OCI-LY3 (cell line): ENCODE results near the gene PUDP.

ENCODE experiments used
- EZH2phosphoT487 ChIP-seq: fragments of 200-600 bp; shearing (Covaris generic); IDR thresholded peaks from 2 replicates; pipeline ENCODE4 v1.6.1; 2018; ENCODE audit warnings: antibody characterized with exemption, mixed run types, low read depth
- TF ChIP-seq, protein P1 (sequence below): fragments of 200-600, 300-600 bp; sonication (generic); IDR thresholded peaks from 2 replicates; pipeline ENCODE4 v1.5.1; 2014; ENCODE audit warnings: antibody characterized with exemption, low read length, low read depth

GRCh38 chrX:7147413-7147977 is 458 bp downstream of the PUDP start, which contains the start of gene STS:
- TF ChIP-seq, protein P1, sequence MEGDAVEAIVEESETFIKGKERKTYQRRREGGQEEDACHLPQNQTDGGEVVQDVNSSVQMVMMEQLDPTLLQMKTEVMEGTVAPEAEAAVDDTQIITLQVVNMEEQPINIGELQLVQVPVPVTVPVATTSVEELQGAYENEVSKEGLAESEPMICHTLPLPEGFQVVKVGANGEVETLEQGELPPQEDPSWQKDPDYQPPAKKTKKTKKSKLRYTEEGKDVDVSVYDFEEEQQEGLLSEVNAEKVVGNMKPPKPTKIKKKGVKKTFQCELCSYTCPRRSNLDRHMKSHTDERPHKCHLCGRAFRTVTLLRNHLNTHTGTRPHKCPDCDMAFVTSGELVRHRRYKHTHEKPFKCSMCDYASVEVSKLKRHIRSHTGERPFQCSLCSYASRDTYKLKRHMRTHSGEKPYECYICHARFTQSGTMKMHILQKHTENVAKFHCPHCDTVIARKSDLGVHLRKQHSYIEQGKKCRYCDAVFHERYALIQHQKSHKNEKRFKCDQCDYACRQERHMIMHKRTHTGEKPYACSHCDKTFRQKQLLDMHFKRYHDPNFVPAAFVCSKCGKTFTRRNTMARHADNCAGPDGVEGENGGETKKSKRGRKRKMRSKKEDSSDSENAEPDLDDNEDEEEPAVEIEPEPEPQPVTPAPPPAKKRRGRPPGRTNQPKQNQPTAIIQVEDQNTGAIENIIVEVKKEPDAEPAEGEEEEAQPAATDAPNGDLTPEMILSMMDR, result no peak
- TF ChIP-seq EZH2phosphoT487, result no peak
